ENCODE results near the gene KRTAP12-3.

Gene KRTAP12-3

DNA sequence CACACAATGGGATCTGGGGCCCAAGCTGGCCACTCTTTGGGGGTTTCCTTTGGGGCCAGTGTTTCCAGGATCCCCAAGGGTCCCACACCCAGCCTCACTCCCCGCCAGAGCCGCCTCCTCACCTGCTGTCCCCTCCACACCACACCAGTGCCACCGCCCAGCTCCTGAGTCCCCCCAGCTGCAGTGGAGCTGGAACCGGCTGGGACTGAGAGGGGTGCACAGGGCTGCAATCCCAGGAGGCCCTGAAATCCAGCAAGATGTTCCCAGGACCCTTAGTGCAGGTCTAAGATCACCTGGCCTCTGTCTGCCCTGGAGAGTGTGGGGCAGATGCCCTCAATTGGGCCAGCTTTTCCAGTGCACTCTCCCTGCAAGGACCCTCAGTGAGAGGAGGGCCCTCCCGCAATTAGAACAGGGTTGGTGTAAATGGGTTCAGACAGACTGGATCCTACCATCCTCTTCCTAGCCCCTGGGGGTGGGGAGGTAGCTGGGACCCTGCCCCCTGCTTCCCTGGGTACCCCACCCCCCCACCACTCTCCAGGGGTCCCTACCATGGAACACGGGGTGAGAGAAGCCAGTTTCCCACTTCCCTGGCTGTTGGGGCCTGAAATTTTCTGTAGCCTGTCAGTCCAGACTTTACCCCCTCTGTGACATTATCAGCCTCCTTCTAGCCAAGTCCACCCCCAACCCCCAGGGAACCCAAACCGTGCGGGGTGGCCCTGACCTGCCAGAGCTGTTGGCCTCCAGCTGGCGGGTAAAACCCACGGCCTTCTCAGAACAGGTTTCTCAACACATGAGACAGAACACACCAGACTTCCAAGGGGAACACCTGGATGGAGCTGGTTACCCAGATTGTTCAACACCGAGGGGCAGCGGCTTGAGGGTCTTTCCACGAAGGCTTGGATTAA lies 46.3 kb downstream of the KRTAP12-3 start:
- DNase-seq, result peak; percentile 30

DNA sequence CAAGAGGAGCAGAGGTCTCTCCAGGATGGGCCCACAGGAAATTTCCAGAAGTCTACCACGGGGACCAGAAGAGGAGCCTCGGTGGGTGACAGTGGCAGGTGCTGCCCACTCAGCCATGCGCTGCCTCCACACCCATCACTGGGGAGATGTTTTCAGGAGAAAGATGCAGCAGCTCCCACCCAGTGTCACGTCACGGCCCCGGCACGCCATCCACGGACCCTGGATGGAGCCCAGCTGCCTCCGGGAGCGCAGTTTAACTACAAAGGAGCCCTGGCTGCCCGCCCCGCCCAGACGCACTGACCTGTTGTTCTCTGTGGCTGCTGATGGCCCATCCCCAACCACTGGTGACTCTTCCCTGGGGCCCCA lies 46.9 kb downstream of the KRTAP12-3 start:
- DNase-seq, result peak; percentile 21

DNA sequence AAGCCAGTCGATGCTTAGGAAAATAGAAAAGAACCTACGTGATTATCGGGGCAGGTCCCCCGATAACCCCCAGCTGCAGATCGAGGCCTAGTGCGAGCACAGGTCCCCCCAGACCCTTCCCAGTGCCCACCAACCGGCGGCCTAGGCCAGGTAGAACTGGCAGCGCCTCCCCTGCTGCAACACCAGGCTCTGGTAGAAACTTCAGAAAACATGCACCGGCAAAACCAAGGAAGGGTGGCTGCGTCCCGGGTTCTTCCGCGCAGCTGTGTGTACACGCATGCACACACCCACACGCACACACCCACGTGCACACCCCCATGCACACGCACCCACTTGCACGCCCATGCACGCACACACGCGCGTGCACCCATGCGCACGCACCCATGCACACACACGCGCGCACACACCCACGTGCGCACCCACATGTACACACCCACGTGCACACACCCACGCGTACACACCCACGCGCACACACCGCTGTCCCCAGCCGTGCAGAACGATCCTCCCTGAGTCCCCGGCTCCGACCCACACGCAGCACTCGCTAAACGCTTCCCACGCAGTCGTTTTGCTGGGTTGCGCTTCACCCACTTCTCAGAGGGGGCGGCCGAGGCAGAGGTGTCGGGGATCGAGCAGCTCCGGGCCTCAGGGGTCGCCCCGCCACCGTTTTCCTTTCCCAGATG lies 48.4 kb downstream of the KRTAP12-3 start:
- peak; percentile 28 for DNase-seq

DNA sequence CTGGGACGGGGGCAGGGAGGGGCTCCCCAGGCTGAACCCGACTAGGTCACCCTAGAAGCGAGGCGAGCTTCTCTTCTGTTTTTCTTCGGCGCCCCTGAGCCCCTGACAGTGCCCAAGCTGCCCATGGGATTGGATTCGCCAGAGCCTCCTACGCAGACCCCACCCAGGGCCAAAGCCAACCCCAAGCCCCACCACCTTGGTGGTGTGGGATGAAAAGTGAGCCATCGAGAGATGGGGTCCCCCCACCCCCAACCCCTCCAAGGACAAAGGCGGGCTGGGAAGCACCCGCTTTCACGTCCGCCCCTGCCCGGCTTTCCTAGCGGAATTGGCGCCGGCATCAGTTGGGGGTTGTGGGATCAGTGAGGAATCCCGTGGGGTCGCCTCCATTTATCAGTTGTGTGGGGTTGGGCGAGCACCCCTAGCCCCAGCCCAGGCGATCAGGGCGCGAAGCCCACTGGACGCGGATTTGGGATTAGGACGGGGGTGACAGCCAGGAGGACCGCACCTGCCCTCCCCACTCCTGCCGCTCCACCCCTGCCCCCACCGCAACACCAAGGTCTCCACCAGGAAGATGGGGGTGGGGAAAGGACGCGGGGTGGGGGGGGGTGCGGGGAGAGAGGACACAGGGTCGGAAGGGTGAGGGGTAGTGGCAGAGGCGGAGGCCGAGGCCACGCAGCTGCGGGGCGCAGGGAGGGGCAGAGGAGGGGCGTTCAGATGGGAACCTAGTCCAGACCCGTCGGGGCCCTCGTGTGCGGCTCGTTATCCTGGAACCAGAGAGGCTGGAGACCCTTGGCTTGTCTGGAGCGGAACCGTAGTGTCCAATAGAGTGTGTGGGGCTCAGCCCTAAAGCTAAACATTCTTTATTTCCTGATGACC lies 49.2 kb downstream of the KRTAP12-3 start:
- DNase-seq, result peak; percentile 55
